ENCODE measurements around the gene SH2D2A.

DNA sequence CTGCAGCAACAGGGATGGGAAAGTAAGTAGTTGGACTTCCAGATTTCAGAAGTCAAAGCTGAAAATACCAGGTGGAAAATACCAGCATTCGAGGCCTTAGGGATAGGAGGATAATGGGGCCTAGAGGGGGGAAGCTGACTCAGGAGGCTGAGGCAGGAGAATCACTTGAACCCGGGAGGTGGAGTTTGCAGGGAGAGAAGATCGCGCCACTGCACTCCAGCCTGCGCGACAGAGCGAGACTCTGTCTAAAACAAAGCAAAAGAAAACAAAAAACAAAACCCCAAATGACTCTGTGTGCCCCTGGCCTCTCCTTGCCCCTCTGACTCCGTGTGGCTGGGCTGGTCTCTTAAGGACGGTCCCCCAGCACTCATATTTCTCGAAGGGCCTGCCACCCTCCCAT, 3.4 kb downstream of the SH2D2A start:
- no peak for TF ChIP-seq EZH2phosphoT487 (IDR thresholded peaks at IDR 0.05; ENCODE audit: insufficient read depth, low read depth)
- TF ChIP-seq EZH2 (IDR thresholded peaks at IDR 0.05; ENCODE audit: insufficient read depth, poor library complexity, severe bottlenecking): no peak
